Adrenal gland (tissue), 5 donors: ENCODE results near the gene FGF22.
"Not testable (repeated sequence)": the region's sequence is repeated elsewhere in the genome, so short reads cannot be mapped to it uniquely, and the experiment has no call there.

ENCODE experiments used
- POLR2A ChIP-seq, 2 donors: fragments of 450-650 bp; IDR thresholded peaks; one replicate each; pipeline ENCODE4 v1.6.1; 2017; ENCODE audit warnings: antibody characterized with exemption in 2 of 2, mild to moderate bottlenecking in 2 of 2, moderate library complexity in 1 of 2
- TF ChIP-seq, protein P1 (sequence below), 6 experiments: fragments of 450-650 bp in 4 of 6; fragments of 200-600 bp in 2 of 6; sonication (generic) in 1 of 6; IDR thresholded peaks; 1 replicate in 5 of 6; 2 replicates in 1 of 6; pipeline versions ENCODE4 v1.5.1 to v1.8.0; 2016 to 2021; ENCODE audit warnings: antibody characterized with exemption in 6 of 6, mild to moderate bottlenecking in 2 of 6, moderate library complexity in 1 of 6
- donor health status: DM: no; HTN: no; CAD: no.

DNA sequence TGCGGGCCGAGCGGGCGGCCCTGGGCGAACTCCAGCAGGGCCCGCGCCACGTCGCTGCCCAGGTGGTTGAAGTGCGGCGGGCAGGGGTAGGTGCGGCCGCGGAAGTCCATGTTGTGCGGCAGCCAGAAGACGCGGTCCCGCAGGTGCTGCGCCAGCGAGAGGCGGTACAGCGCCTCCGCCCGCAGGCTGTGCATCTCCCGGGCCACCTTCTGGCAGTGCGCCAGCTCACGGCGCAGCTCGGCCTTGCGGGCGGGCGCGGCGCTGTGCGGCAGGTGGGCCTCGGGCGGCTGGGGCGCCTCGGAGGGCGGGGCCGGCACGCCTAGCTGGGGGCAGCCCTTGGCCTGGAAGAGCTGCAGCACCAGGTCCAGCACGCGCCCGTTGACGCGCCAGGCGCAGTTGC lies 18.5 kb upstream of the FGF22 start:
- TF ChIP-seq POLR2A (IDR thresholded peaks at IDR 0.05), result not testable (repeated sequence)
- TF ChIP-seq, protein P1, sequence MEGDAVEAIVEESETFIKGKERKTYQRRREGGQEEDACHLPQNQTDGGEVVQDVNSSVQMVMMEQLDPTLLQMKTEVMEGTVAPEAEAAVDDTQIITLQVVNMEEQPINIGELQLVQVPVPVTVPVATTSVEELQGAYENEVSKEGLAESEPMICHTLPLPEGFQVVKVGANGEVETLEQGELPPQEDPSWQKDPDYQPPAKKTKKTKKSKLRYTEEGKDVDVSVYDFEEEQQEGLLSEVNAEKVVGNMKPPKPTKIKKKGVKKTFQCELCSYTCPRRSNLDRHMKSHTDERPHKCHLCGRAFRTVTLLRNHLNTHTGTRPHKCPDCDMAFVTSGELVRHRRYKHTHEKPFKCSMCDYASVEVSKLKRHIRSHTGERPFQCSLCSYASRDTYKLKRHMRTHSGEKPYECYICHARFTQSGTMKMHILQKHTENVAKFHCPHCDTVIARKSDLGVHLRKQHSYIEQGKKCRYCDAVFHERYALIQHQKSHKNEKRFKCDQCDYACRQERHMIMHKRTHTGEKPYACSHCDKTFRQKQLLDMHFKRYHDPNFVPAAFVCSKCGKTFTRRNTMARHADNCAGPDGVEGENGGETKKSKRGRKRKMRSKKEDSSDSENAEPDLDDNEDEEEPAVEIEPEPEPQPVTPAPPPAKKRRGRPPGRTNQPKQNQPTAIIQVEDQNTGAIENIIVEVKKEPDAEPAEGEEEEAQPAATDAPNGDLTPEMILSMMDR (IDR thresholded peaks at IDR 0.05), result not testable (repeated sequence)
